ENCODE measurements around the gene FAM162A.
"Not testable (repeated sequence)": the region's sequence is repeated elsewhere in the genome, so short reads cannot be mapped to it uniquely, and the experiment has no call there.

The FAM162A gene

GRCh38 chr3:122421836-122422235 is 37.9 kb downstream of the FAM162A start:
- no peak for DNase-seq

- DNase-seq, result no peak
Observed at GRCh38 chr3:122427857-122428471, 44.0 kb downstream of the FAM162A start.

GRCh38 chr3:122430371-122430770 is 46.4 kb downstream of the FAM162A start:
- DNase-seq, result no peak

- no peak for DNase-seq
Observed at GRCh38 chr3:122435950-122436349, 52.0 kb downstream of the FAM162A start.

- DNase-seq, result no peak
Observed at GRCh38 chr3:122443090-122443489, 59.1 kb downstream of the FAM162A start.

GRCh38 chr3:122443762-122444490 is 59.9 kb downstream of the FAM162A start:
- DNase-seq, result not testable (repeated sequence)

- not testable (repeated sequence) for DNase-seq
Observed at GRCh38 chr3:122444491-122444887, 60.5 kb downstream of the FAM162A start.

- DNase-seq, result not testable (repeated sequence)
Observed at GRCh38 chr3:122448218-122448617, 64.2 kb downstream of the FAM162A start.

- no peak for DNase-seq
Observed at GRCh38 chr3:122451371-122451770, 67.4 kb downstream of the FAM162A start.

- DNase-seq, result no peak
Observed at GRCh38 chr3:122456074-122456473, 72.1 kb downstream of the FAM162A start.

- DNase-seq, result no peak
Observed at GRCh38 chr3:122457706-122458105, 73.7 kb downstream of the FAM162A start.

- DNase-seq, result no peak
Observed at GRCh38 chr3:122458992-122459391, 75.0 kb downstream of the FAM162A start.

GRCh38 chr3:122461806-122462205 is 77.8 kb downstream of the FAM162A start:
- DNase-seq, result no peak

Measured in CD4-positive, alpha-beta T cell treated with Interferon gamma for 1 hour (primary cell).